GM12874 (cell line): ENCODE data around the gene COL4A3.

Source experiments
- TF ChIP-seq, protein P1 (sequence below): IDR thresholded peaks from 2 replicates; pipeline ENCODE4 v1.5.1; 2011; ENCODE audit warnings: low read depth, mild to moderate bottlenecking, control low read depth, low read length, moderate library complexity; ENCODE audit not compliant: insufficient read depth

COL4A3 gene

DNA sequence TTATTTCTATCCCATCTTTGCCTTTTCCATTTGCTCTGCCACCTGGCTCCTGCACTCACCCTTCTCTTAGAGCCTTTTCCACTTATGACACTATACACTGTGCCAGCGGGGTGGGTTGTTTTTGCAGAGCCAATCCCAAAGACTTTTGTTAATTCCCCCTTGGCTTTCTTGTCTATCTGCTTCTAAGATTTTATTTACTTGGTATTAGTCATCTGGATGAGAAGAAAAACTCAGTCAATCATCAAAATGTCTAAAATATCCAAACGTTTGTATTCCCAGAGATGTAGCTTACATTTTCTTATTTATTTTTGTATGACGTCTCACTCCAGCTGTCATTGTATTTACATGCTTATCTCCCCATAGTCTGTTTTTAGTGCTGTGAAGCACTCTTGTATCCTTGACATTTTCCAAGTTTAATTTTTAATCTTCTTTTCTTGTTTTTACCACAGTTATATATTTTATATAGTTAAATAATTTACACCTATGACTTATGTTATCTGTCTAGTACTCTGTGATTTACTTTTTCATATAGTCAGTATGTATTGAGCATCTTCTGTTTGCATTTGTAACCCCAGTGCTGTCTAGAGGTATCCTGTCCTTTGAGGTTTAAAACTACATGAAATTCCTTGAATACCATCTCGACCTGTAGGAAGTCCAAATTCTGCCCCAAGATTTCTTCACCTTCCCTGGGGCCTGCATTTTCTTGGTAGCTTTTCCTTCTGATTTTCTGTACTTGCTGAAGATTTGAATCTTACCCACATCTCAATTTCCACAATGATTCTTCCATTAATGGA is 55.1 kb downstream of the COL4A3 start:
- TF ChIP-seq, protein P1, sequence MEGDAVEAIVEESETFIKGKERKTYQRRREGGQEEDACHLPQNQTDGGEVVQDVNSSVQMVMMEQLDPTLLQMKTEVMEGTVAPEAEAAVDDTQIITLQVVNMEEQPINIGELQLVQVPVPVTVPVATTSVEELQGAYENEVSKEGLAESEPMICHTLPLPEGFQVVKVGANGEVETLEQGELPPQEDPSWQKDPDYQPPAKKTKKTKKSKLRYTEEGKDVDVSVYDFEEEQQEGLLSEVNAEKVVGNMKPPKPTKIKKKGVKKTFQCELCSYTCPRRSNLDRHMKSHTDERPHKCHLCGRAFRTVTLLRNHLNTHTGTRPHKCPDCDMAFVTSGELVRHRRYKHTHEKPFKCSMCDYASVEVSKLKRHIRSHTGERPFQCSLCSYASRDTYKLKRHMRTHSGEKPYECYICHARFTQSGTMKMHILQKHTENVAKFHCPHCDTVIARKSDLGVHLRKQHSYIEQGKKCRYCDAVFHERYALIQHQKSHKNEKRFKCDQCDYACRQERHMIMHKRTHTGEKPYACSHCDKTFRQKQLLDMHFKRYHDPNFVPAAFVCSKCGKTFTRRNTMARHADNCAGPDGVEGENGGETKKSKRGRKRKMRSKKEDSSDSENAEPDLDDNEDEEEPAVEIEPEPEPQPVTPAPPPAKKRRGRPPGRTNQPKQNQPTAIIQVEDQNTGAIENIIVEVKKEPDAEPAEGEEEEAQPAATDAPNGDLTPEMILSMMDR = no peak

DNA sequence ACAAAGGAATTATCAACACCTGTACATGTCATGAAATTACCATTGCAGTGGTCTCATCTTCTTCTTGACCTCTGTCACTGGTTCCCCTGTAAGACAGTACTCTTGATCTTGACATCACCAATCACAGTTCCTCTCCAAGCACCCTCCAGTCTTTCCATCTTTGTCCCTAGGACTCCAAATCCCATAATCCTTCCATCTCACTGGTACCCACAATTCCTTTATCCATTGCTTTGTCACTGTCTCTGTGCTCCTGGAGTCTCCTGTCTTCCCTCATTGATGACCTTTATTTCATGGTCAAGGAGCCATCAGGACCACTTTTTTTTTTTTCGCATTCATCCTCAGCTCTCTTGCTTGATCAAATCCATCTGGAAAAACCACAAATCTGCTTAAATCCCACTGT is 56.7 kb downstream of the COL4A3 start:
- TF ChIP-seq, protein P1 = no peak

DNA sequence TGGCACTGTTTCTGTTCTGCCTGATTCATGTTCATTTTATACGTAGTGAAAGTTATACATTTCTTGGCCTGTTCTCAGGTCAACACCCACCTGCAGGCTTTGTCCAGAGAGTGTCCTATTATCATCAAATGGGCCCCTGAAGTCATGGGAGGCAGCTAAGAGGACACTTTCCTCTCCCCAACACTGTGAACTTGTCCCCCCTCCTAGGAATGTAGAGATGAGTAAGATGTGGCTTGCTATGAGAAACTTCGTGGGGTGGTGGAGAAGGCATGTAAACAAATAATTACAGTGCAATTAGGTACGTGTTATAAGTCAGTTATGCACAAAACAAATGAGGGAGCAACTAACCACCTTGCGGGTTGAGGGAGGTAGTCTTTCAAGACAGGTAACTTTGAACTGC is 57.9 kb downstream of the COL4A3 start:
- TF ChIP-seq, protein P1 = no peak

DNA sequence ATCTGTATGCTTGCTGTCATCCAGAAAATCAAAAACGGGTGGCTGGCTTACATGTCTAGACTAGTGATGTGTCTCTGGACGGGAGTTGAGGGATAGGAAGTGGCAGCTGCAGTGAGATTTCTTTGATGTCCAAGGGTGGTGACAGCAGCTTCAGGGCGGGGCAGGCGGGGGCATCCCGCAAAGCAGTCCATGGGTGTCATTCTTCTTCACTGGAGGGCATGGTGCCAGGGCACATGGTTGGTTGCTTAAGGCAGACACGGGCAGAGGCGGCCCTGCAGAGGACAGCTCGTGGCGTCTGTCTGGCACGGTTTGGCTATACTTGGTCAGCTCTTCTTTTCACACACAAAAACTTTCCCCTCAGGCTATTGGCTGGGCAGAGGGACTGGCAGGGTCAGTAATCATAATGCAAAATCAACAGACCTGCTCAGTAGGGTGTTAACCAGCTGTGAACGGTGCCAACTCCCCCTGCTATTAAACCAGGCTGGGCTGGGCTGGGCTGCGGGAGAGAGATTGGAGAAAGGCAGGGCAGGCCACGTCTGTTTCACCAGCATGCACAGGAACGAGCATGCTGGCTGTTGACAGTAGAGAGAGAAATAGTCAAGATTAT is 63.7 kb downstream of the COL4A3 start:
- TF ChIP-seq, protein P1 = no peak

DNA sequence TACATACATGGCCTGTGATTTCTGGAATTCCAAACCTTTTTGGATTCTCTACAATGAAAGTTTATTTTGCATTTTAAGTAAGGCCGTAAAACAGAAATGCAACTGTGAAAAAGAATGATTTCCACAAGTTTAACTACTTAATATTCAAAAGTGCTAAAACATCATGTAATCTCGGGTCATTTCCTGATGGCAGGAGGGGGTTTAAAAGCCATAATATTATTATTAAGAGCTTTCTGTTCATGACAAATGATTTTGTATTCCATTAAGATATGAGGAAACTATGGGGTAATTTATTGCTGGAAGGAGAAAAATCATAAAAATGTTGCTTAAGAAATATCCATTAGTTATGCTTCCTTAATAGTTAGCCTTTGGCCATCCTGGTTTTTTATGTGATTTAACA is 65.7 kb downstream of the COL4A3 start:
- TF ChIP-seq, protein P1 = no peak

DNA sequence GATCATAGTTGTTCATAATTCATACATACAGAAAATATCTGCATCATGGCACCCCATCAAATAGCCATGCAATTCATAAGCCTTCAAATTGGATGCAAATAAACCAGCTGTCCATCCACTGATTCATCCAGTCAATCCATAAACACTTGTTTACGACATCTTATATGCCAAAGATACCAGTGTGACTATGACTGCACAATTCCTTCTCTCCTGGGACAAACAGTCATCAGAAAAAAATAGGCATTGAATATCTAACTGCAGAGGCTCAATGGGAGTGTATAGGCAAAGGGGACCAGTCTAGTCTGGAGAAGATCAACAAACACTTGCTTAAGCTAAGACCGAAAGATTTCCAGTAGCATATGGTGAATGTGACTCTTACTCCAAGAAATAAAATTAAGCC is 70.0 kb downstream of the COL4A3 start:
- TF ChIP-seq, protein P1 = no peak

DNA sequence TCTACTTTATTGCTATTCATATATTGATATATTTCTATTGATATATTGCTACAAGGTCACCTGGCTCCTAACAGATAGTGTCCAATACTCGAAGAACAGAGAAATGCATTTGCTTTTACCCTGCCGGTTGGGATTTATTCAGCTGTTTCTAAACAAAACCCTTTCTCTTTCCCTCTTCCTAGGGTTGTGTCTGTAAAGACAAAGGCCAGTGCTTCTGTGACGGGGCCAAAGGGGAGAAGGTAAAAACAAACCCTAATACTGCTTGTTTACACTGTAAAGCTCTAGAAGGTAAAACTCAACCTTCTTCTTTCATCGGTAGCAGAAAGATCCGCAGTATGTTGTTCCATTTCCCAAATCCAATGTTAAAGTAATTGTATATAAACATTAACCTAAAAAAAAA is 73.4 kb downstream of the COL4A3 start:
- TF ChIP-seq, protein P1 = no peak
